Tibial nerve (tissue), 4 donors: Measurements from ENCODE around the gene HIBADH. TPM values are rescaled to one million over a fixed set of nuclear protein-coding genes. Genes with fewer than 3 reads are reported as not detected.

Experiments used
- DNase-seq, 2 donors: peaks; one replicate each; pipeline ENCODE4 v3.0.0-alpha.2; 2019; ENCODE audit warnings: low spot score in 2 of 2
- H3K27ac ChIP-seq, 4 donors: fragments of 200-600 bp; sonication (generic) in 3 of 4; one replicate each; pipeline ENCODE4 v1.5.1; 2017 to 2019; ENCODE audit warnings: mild to moderate bottlenecking in 1 of 4
- H3K27me3 ChIP-seq, 2 donors: fragments of 200-600 bp; sonication (generic) in 1 of 2; one replicate each; pipeline versions ENCODE4 v1.5.1 to v1.6.0; 2017 to 2019
- H3K36me3 ChIP-seq, 3 donors: fragments of 200-600 bp; sonication (generic); one replicate each; pipeline ENCODE4 v1.5.1; 2018 to 2019
- H3K4me1 ChIP-seq, 4 donors: fragments of 200-600 bp; sonication (generic) in 3 of 4; one replicate each; pipeline ENCODE4 v1.5.1; 2017 to 2019
- H3K4me3 ChIP-seq, 4 donors: fragments of 200-600 bp; sonication (generic) in 3 of 4; one replicate each; pipeline ENCODE4 v1.5.1; 2017 to 2019; ENCODE audit warnings: mild to moderate bottlenecking in 1 of 4, moderate library complexity in 1 of 4
- H3K9me3 ChIP-seq, 4 donors: fragments of 200-600 bp; sonication (generic) in 3 of 4; one replicate each; pipeline ENCODE4 v1.5.1; 2017 to 2019
- EP300 ChIP-seq, 2 donors: sonication (generic); formaldehyde crosslinking; IDR thresholded peaks; one replicate each; pipeline ENCODE4 v1.6.1; 2017; ENCODE audit warnings: antibody characterized with exemption in 2 of 2, mild to moderate bottlenecking in 1 of 2
- POLR2A ChIP-seq, 2 donors: fragments of 450-650 bp; IDR thresholded peaks; one replicate each; pipeline ENCODE4 v1.6.1; 2017; ENCODE audit warnings: antibody characterized with exemption in 2 of 2, mild to moderate bottlenecking in 2 of 2, moderate library complexity in 2 of 2
- WGBS, 2 donors: methylation state at CpG; one replicate each; pipeline ENCODE4 v1.1.5; 2018; 5-methylcytosine and 5-hydroxymethylcytosine counted together
- total RNA-seq, 4 donors: library from RNA; depleted of rRNA; stranded (reverse); fragments of >200 nt; gene quantifications; one replicate each; pipeline ENCODE4 v1.1.0, GENCODE V29; 2016
- TF ChIP-seq, protein P1 (sequence below), 5 experiments: fragments of 200-600 bp in 3 of 5; fragments of 450-650 bp in 2 of 5; sonication (generic) in 3 of 5; IDR thresholded peaks; one replicate each; pipeline ENCODE4 v1.5.1; 2016 to 2019; ENCODE audit warnings: antibody characterized with exemption in 5 of 5, mild to moderate bottlenecking in 3 of 5, moderate library complexity in 2 of 5

HIBADH gene
- total RNA-seq, 4 donors from 2014 or later: 36.6 to 44.0 (median 41.7) TPM

DNA sequence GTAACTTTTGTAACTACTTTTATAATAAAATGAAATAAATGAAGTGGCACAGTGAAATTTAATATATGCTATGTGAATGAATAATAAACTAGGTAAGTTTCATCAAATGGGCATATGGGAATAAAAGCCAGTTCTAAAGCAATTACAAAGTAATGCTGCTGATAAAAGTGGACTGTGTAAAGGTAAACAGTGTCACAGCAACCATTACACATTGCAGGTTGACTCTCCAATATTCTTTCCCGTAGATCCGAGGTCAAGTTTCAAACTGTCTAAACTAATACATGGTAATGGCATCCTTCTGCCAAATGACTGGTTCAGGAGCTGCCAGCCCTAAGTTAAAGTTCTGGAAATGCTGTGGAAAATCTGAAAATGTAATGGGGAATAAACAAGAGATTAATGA is 6.0 kb downstream of the HIBADH start:
- no peak overlapping the region for H3K4me3 ChIP-seq
- H3K27ac ChIP-seq: no peak overlapping the region
- H3K4me1 ChIP-seq: peaks cover 0 to 12% (median 2%) of the 10 kb centered on the region in 4 donors
- no peak for DNase-seq
- H3K27me3 ChIP-seq: no peaks in the 10 kb centered on the region
- TF ChIP-seq EP300 (IDR thresholded peaks at IDR 0.05): no peak
- TF ChIP-seq, protein P1, sequence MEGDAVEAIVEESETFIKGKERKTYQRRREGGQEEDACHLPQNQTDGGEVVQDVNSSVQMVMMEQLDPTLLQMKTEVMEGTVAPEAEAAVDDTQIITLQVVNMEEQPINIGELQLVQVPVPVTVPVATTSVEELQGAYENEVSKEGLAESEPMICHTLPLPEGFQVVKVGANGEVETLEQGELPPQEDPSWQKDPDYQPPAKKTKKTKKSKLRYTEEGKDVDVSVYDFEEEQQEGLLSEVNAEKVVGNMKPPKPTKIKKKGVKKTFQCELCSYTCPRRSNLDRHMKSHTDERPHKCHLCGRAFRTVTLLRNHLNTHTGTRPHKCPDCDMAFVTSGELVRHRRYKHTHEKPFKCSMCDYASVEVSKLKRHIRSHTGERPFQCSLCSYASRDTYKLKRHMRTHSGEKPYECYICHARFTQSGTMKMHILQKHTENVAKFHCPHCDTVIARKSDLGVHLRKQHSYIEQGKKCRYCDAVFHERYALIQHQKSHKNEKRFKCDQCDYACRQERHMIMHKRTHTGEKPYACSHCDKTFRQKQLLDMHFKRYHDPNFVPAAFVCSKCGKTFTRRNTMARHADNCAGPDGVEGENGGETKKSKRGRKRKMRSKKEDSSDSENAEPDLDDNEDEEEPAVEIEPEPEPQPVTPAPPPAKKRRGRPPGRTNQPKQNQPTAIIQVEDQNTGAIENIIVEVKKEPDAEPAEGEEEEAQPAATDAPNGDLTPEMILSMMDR (IDR thresholded peaks at IDR 0.05): no peak
- no peak for TF ChIP-seq POLR2A (IDR thresholded peaks at IDR 0.05)
- H3K9me3 ChIP-seq: no peaks in the 10 kb centered on the region
- WGBS, 2 donors: 87% methylated on average over 2 of the region's 2 CpGs
- peaks cover 0 to 11% (median 0%) of the 10 kb centered on the region in 3 donors for H3K36me3 ChIP-seq

DNA sequence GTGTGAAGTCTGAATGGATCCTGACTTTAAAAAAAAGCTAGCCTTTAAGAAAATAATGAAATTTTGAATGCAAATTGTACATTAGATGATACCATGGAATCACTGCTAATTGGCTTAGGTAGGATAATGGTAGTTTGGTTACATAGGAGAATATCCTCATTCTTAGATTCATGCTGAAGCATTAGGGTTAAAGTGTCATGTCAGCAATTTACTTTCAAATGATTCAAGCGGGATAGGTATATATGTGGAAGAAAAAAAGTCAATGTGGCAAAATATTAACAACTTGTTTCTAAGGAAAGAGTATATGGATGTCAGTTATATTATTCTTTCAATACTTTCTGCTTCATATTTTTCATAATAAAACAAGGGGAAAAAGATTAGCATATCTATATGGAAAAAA is 7.5 kb downstream of the HIBADH start:
- H3K27me3 ChIP-seq: no peaks in the 10 kb centered on the region
- H3K4me1 ChIP-seq: no peaks in the 10 kb centered on the region
- no peak for DNase-seq
- H3K4me3 ChIP-seq: no peak overlapping the region
- H3K27ac ChIP-seq: no peak overlapping the region
- no peaks in the 10 kb centered on the region for H3K9me3 ChIP-seq
- H3K36me3 ChIP-seq: peaks cover 0 to 11% (median 0%) of the 10 kb centered on the region in 3 donors
- WGBS, 2 donors: 96 to 98% methylated on average over 1 of the region's 1 CpG
- TF ChIP-seq POLR2A (IDR thresholded peaks at IDR 0.05) (no peak), EP300 (IDR thresholded peaks at IDR 0.05) (no peak)
- TF ChIP-seq, protein P1 (IDR thresholded peaks at IDR 0.05): no peak

DNA sequence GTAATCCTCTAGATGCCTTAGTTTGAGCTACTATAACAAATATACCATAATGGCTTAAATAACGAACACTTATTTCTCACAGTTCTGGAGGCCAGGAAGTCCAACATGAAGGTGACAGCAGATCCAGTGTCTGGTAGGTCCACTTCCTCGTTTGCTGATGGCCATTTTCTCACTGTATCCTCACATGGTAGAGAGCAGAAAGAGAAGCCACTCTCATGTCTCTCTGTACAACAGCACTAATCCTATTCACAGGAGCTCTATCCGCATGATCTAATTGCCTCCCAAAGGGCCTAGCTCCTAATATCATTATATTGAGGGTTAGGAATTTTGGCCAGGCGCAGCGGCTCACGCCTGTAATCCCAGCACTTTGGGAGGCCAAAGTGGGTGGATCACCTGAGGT is 10.2 kb downstream of the HIBADH start:
- no peaks in the 10 kb centered on the region for H3K4me1 ChIP-seq
- DNase-seq: no peak
- WGBS, 2 donors: 90 to 94% methylated on average over 6 of the region's 6 CpGs
- TF ChIP-seq POLR2A (IDR thresholded peaks at IDR 0.05) (no peak), EP300 (IDR thresholded peaks at IDR 0.05) (no peak)
- TF ChIP-seq, protein P1 (IDR thresholded peaks at IDR 0.05): no peak
- H3K27me3 ChIP-seq: no peaks in the 10 kb centered on the region
- H3K27ac ChIP-seq: no peak overlapping the region
- H3K36me3 ChIP-seq: peaks cover 0 to 22% (median 0%) of the 10 kb centered on the region in 3 donors
- H3K9me3 ChIP-seq: no peaks in the 10 kb centered on the region
- no peak overlapping the region for H3K4me3 ChIP-seq

DNA sequence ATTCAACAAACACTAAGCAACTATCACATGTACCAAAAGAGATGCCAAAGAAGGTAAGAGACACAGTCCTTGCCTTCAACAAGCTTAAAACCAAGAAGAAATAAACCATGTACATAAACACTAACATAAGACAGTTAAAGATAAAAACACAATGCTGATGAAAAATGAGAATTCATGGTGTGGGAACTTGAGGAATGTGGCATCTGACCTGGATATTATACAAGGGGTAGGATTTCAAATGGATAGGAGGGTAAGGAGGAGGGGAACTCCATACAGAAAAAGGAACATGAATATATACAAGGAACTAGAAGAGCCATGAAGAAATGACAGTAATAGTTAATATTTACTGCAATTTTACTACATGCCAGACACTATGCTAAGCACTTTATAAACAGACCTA is 11.0 kb downstream of the HIBADH start:
- no peak for DNase-seq
- TF ChIP-seq EP300 (IDR thresholded peaks at IDR 0.05) (no peak), POLR2A (IDR thresholded peaks at IDR 0.05) (no peak)
- TF ChIP-seq, protein P1 (IDR thresholded peaks at IDR 0.05): no peak
- Histone ChIP-seq H3K4me1 (no peaks in the 10 kb centered on the region), H3K36me3 (peaks cover 0 to 30% (median 0%) of the 10 kb centered on the region in 3 donors), H3K27ac (no peak overlapping the region), H3K9me3 (no peaks in the 10 kb centered on the region), H3K27me3 (no peaks in the 10 kb centered on the region), H3K4me3 (no peak overlapping the region)

DNA sequence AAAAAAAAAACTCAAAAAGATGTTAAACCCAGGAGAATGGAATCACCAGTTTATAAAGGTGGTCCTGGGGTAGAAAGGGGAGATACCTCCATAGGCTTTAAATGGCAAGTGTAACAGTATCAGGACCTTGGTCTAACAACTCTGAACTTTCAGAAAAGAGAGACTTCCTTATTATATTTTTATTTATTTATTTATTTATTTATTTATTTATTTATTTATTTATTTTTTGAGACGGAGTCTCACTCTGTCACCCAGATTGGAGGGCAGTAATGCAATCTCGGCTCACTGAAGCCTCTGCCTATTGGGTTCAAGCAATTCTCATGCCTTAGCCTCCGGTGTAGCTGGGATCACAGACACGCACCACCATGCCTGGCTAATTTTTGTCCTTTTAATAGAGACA is 12.4 kb downstream of the HIBADH start:
- Histone ChIP-seq H3K36me3 (peaks cover 0 to 35% (median 0%) of the 10 kb centered on the region in 3 donors), H3K27me3 (no peaks in the 10 kb centered on the region), H3K27ac (no peak overlapping the region), H3K9me3 (no peaks in the 10 kb centered on the region), H3K4me3 (no peak overlapping the region), H3K4me1 (no peaks in the 10 kb centered on the region)
- 96% methylated on average over 4 of the region's 4 CpGs for WGBS, 2 donors
- DNase-seq: no peak
- no peak for TF ChIP-seq EP300 (IDR thresholded peaks at IDR 0.05)
- TF ChIP-seq, protein P1 (IDR thresholded peaks at IDR 0.05): no peak
- no peak for TF ChIP-seq POLR2A (IDR thresholded peaks at IDR 0.05)
